GM18867 (cell line): ENCODE results near the gene TJP1.
"Not testable (repeated sequence)": the region's sequence is repeated elsewhere in the genome, so short reads cannot be mapped to it uniquely, and the experiment has no call there.

Experiments
- ATAC-seq: cut with Tn5 transposase; IDR thresholded peaks from one replicate; pipeline ENCODE4 v1.9.1; 2021; ENCODE audit warnings: mild to moderate bottlenecking, moderate library complexity; ENCODE audit not compliant: unreplicated experiment

The TJP1 gene

GRCh38 chr15:29800491-29801366, 21.5 kb downstream of the TJP1 start:
- ATAC-seq: no peak

DNA sequence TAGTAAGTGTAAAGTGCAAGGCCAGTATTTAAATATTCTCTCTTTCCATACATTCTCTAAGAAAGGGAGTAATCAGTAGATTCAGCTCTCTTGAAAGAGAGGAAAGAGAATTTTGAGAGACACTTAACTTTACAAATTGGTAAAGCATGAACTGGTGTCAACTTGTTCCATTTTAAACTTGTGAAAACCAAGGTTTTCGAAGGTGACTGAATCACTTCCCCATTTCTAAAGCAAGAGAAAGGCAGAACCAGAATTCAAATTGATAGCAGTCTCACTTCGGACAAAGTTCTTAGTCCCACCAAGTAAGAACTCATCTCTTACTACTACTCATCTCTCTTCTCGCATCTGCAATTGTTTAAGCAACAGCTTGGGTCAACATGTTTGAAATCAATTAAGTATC, 22.4 kb downstream of the TJP1 start:
- peak; percentile 57 for ATAC-seq

GRCh38 chr15:29795610-29796009, 26.7 kb downstream of the TJP1 start:
- no peak for ATAC-seq

- no peak for ATAC-seq
Measured at GRCh38 chr15:29792426-29793159, 29.7 kb downstream of the TJP1 start.

GRCh38 chr15:29790607-29791006, 31.7 kb downstream of the TJP1 start:
- ATAC-seq: no peak

GRCh38 chr15:29789871-29790270, 32.4 kb downstream of the TJP1 start:
- no peak for ATAC-seq

GRCh38 chr15:29788433-29789034, 33.7 kb downstream of the TJP1 start:
- ATAC-seq: no peak

DNA sequence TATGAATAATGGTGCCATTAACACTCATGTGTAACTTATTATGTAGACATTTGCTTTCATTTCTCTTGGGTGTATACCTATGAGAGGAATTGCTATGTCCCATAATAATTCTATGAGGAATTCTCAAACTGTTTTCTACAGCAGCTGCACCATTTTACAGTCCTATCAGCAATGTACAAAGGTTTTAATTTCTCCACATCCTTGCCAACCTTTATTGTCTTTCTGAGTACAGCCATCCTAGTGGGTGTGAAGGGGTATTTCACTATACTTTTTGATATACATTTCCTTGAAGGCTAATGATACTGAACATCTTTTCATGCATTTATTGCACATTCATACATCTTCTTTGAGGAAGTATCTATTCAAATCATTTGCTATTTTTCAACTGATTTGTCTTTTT, 34.5 kb downstream of the TJP1 start:
- no peak for ATAC-seq

DNA sequence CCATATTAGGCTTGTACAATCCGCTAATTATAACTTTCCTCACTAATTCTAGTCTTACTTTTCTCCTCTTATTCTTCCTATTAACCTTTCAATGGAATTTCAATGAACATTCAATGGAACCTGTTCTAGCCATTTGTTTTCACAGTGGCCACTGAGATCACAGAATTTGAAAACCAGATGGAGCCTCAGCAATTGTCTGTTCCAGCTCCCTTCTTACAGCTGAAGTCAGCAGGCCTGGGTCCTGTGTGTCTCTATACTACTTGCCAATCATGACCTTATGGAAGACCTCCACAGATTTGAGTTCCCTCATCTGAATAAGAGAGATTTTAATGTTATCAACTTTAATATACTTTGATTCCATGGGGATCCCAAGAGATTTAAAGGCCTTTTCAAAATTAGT, 36.6 kb downstream of the TJP1 start:
- no peak for ATAC-seq

DNA sequence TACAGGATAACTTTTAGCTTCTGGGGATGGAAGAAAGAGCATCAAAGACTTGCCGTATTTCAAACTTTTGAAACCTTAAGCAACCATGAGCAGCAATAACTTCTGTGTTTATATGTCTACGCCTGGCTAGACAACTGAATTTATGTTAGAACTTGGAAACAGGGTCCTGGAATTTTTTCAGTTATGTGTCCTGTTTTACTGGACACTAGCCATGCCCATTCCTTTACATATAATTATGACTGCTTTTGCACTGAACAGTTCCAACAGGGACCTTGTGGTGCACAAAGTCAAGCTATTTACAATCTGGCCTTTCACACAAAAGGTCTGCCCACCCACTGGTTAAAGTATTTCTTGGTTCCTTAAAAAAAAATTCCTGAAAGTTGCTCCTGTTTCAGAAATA, 37.1 kb downstream of the TJP1 start:
- no peak for ATAC-seq

DNA sequence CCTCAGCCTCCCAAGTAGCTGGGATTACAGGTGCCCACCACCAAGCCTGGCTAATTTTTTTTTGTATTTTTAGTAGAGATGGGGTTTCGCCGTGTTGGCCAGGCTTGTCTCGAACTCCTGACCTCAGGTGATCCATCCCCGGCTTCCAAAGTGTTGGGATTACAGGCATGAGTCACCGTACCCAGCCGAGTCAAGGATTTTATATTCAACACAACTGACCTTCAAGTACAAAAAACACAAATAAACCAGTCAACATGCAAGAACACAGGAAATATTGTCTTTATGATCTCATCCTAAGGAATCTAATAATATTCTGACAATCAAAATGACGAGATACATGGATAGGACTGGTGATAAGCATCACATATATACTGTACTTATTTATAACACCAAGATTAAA, 37.9 kb downstream of the TJP1 start:
- ATAC-seq: no peak

DNA sequence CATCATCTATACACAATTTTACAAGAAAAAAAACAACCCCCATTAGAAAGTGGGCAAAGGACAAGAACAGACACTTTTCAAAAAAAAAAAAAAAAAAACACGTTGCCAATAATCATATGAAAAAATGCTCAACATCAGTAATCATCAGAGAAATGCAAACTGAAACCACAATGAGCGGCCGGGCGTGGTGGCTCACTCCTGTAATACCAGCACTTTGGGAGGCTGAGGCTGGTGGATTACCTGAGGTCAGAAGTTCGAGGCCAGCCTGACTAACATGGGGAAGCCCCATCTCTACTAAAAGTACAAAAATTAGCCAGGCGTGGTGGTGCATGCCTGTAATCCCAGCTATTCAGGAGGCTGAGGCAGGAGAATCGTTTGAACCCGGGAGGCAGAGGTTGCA, 39.5 kb downstream of the TJP1 start:
- not testable (repeated sequence) for ATAC-seq

DNA sequence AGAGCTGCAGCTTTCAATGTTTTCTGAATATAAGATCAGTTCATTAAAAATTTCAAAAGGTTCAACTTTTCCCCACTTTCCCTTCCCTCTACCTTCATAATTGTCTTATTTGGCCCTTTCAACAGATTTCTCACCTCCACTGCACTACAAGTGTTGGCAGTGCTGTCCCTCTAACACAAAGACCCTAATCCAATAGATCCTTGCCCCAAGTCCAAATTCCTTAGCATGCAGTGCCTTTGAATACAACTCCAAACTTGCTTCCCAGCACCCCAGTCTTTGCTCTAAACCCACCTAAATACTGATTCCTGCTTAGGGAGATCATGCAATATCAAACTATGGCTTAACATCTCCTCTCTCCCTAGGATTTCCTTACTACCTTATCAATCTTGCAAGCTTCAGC, 43.9 kb downstream of the TJP1 start:
- no peak for ATAC-seq

- no peak for ATAC-seq
Measured at GRCh38 chr15:29776859-29777258, 45.4 kb downstream of the TJP1 start.

DNA sequence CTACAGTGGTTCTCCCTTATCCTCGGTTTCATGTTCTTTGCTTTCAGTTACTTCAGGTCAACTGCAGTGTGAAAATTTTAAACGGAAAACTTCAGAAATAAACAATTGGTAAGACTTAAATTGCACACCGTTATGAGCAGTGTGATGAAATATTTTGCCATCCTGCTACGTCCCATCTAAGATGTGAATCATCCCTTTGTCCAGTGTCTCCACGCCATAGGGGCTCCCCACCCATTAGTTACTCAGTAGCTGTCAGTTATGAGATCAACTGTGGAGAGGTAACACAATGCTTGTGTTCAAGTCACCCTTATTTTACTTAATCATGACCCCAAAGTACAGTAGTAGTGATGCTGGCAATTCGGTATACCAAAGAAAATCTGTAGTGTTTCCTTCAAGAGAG, 47.4 kb downstream of the TJP1 start:
- no peak for ATAC-seq

DNA sequence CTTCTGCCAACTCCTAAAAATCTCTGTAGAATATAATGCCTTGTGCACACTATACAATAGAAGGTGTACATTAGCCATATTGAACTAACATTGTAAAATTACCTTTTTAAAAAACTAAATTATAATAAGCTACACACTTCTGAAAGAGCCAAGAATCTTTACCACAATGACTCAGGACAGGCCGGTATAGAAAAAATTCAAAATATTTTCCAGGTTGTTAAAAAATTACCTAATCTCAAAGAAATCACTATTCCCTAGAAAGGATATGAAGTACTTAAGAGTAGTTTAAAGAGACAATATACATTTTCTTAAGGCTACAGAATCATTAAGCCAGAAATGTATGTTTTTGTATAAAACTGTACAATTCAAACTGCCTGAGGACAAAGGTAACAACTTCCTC, 48.5 kb downstream of the TJP1 start:
- no peak for ATAC-seq

DNA sequence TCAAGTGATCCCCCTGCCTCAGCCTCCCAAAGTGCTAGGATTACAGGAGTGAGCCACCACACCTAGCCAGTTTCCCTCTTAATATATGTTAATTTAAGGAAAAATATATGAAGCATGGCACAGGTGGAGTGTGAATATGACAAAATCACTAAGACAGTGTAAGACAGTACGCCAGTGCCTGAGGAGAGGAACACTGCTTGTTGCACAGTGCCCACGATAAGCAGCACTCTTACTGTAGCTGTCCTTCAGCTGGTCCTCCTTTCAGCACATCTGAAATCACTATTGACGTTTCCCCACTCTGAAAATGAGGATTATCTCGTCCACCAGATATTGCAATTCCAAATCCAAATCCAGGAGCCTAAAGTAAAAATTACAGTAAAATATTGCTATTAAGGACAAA, 49.3 kb downstream of the TJP1 start:
- no peak for ATAC-seq

- no peak for ATAC-seq
Measured at GRCh38 chr15:29770796-29771195, 51.5 kb downstream of the TJP1 start.

GRCh38 chr15:29765898-29766527, 56.3 kb downstream of the TJP1 start:
- ATAC-seq: no peak

GRCh38 chr15:29765234-29765841, 56.9 kb downstream of the TJP1 start:
- ATAC-seq: no peak

DNA sequence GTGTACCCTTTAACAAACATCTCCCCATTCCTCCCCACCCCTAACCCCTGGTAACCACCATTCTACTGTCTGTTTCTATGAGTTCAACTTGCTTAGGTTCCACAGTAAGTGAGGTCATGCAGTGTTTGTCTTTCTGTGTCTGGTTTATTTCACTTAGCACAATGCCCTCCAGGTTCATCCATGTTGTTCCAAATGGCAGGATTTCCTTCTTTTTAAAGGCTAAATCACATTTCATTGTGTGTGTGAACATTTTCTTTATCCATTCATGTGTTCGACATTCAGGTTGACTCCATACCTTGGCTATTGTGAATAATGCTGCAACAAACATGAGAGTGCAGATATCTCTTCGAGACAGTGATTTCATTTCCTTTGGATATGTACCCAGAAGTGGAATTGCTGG, 62.7 kb downstream of the TJP1 start:
- ATAC-seq: no peak
